Mesothelial cell of epicardium (in vitro differentiated cells): ENCODE measurements around the gene CLIC3. TPM values are rescaled to one million over a fixed set of nuclear protein-coding genes. Genes with fewer than 3 reads are reported as not detected.

ENCODE experiments used
- DNase-seq, 2 experiments: peaks; one replicate each; pipeline ENCODE4 v3.0.0; 2021; ENCODE audit warnings: low spot score in 2 of 2; ENCODE audit not compliant: unreplicated experiment in 2 of 2
- H3K27ac Mint-ChIP-seq: 2 replicates; pipeline ENCODE4 v1.8.0; 2021; ENCODE audit warnings: mixed read lengths
- H3K27me3 Mint-ChIP-seq: 2 replicates; pipeline ENCODE4 v1.8.0; 2021; ENCODE audit warnings: low read depth, mixed read lengths
- H3K36me3 Mint-ChIP-seq: 2 replicates; pipeline ENCODE4 v1.8.0; 2021; ENCODE audit warnings: mixed read lengths
- H3K4me1 Mint-ChIP-seq: 2 replicates; pipeline ENCODE4 v1.8.0; 2021; ENCODE audit warnings: mixed read lengths
- H3K4me3 Mint-ChIP-seq: 2 replicates; pipeline ENCODE4 v1.8.0; 2021; ENCODE audit warnings: mild to moderate bottlenecking, moderate library complexity, mixed read lengths
- H3K9me3 Mint-ChIP-seq: 2 replicates; pipeline ENCODE4 v1.8.0; 2021; ENCODE audit warnings: mixed read lengths
- CTCF ChIP-seq: fragments of 200-600 bp; sonication (generic); IDR thresholded peaks from one replicate; pipeline ENCODE4 v1.5.0; 2021; ENCODE audit warnings: antibody characterized with exemption; ENCODE audit not compliant: unreplicated experiment
- total RNA-seq: library from RNA; stranded (reverse); gene quantifications from 3 replicates; pipeline ENCODE4 v1.2.1, GENCODE V29; 2021

The CLIC3 gene
- total RNA-seq, 1 donor from 2014 or later, result 2.9 TPM

- Mint-ChIP-seq H3K4me3 (no peak overlapping the region), H3K9me3 (no peaks in the 10 kb centered on the region), H3K4me1 (peaks cover 4% of the 10 kb centered on the region), H3K27ac (no peak overlapping the region), H3K27me3 (peaks cover 10% of the 10 kb centered on the region), H3K36me3 (no peaks in the 10 kb centered on the region)
- no peak for TF ChIP-seq CTCF
- no peak for DNase-seq
Measured at GRCh38 chr9:136974817-136975535, 21.4 kb downstream of the CLIC3 start.

DNA sequence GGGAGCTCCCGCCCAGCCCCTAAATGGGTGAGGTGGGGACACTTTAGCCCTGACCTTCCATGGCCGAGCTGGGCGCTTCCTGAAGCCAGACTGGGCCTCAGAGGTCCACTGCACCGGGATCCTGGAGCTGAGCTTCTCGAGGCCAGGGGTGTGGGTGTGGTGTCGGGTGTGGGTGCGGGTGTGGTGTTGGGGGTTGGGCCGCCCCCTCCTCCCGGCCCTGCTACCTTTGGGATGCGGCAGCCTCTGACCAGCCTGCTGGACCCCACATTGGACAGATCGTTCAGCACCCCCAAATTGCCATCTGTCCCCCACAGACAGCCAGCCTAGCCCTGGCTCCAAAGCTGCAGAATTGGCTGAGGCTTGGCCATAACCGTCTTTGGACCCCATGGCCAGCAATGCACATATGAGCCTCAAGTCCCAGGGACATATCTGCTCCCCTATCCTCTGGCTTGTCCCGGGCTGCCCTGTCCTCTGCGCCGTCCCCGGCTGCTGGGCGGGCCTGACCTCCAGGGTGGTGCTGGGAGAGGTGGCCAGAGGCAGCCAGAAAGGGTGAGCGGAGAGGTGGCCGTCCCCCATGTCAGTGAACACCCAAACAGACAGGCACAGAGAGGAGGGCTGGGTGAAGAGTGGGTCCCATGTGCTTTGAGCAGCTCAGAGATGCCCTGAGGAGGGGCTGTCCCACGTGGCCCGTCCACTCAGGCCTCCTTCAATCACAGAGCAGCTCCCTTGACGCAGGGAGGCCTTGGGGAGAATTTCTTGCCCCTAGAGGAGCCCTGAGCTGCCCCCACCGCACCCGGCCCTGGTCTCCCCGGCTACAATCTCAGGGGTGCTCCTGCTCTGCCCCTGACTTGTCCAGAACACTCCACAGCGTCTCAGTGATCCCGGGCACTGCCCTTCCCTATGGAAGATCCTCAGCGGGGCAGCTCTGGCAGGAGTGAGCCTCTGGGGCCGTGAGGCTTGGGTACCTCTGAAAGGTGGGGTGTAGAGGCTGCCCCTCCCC lies 22.4 kb downstream of the CLIC3 start:
- H3K27ac Mint-ChIP-seq, result no peak overlapping the region
- no peak for DNase-seq
- H3K4me1 Mint-ChIP-seq, result peaks cover 5% of the 10 kb centered on the region
- TF ChIP-seq CTCF, result no peak
- H3K27me3 Mint-ChIP-seq, result peaks cover 10% of the 10 kb centered on the region
- H3K9me3 Mint-ChIP-seq, result no peaks in the 10 kb centered on the region
- no peak overlapping the region for H3K4me3 Mint-ChIP-seq
- no peaks in the 10 kb centered on the region for H3K36me3 Mint-ChIP-seq

GRCh38 chr9:136972743-136973142 lies 23.6 kb downstream of the CLIC3 start:
- Mint-ChIP-seq H3K9me3 (no peaks in the 10 kb centered on the region), H3K27me3 (peaks cover 10% of the 10 kb centered on the region), H3K27ac (no peak overlapping the region), H3K4me3 (no peak overlapping the region), H3K36me3 (no peaks in the 10 kb centered on the region), H3K4me1 (peaks cover 5% of the 10 kb centered on the region)
- no peak for TF ChIP-seq CTCF
- DNase-seq, result no peak

GRCh38 chr9:136972335-136972734 lies 24.0 kb downstream of the CLIC3 start:
- Mint-ChIP-seq H3K27ac (no peak overlapping the region), H3K4me3 (no peak overlapping the region), H3K27me3 (peaks cover 8% of the 10 kb centered on the region), H3K36me3 (no peaks in the 10 kb centered on the region), H3K9me3 (no peaks in the 10 kb centered on the region), H3K4me1 (peaks cover 3% of the 10 kb centered on the region)
- DNase-seq, result no peak
- no peak for TF ChIP-seq CTCF

DNA sequence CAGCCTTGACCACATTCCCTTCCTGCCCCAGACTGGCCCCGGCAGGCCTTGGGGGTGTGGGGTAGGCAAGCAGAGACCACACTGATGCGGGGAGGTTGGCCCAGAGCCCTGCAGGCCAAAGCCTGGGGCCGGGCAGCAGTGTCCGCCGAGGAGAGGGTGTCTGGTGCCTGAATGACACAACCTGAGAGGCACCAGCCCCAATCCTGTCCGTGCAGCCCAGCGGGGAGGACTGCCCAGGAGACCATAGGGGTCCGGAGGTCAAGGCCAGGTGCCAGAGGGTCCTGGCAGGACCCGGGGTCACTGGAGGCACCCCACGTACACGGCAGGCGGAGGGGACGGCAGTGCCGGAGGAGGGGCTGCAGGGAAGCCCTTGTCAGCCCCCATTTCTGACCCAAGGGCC lies 24.6 kb downstream of the CLIC3 start:
- peaks cover 6% of the 10 kb centered on the region for H3K27me3 Mint-ChIP-seq
- no peak for DNase-seq
- no peak overlapping the region for H3K4me3 Mint-ChIP-seq
- H3K36me3 Mint-ChIP-seq, result no peaks in the 10 kb centered on the region
- peaks cover 3% of the 10 kb centered on the region for H3K4me1 Mint-ChIP-seq
- TF ChIP-seq CTCF, result no peak
- H3K9me3 Mint-ChIP-seq, result no peaks in the 10 kb centered on the region
- no peak overlapping the region for H3K27ac Mint-ChIP-seq
